ENCODE results near the gene TRIM15. TPM values are rescaled to one million over a fixed set of nuclear protein-coding genes. Genes with fewer than 3 reads are reported as not detected.

TRIM15 gene
- total and polyA plus RNA-seq, 2 experiments from 2014 or later = not detected

GRCh38 chr6:30149858-30150550 lies 13.3 kb upstream of the TRIM15 start:
- H3K36me3 ChIP-seq (ENCODE audit: low read depth) = no peaks in the 10 kb centered on the region
- H3K9ac ChIP-seq = no peak overlapping the region
- no peak overlapping the region for H3K27ac ChIP-seq
- in situ Hi-C loops (cut with MboI) = no loop called here
- peaks cover 5% of the 10 kb centered on the region for H3K4me1 ChIP-seq (ENCODE audit: insufficient read depth)
- no peak for DNase-seq
- no peaks in the 10 kb centered on the region for H3K9me2 ChIP-seq (ENCODE audit: insufficient read depth)
- H3K4me2 ChIP-seq (ENCODE audit: unreplicated experiment) = no peak overlapping the region
- TF ChIP-seq EZH2 (IDR thresholded peaks at IDR 0.05; ENCODE audit: insufficient read depth, poor library complexity, severe bottlenecking) = no peak
- TF ChIP-seq EZH2phosphoT487 (IDR thresholded peaks at IDR 0.05; ENCODE audit: insufficient read depth, low read depth) = no peak
- no peaks in the 10 kb centered on the region for H4K20me1 ChIP-seq (ENCODE audit: insufficient read depth)
- peaks cover 11% of the 10 kb centered on the region for H3K27me3 ChIP-seq (replicated peaks; ENCODE audit: insufficient read depth)
- peaks cover 2% of the 10 kb centered on the region; the same call in 1 of the 2 replicates for H3F3A ChIP-seq (ENCODE audit: insufficient read depth)
- WGBS, 2 experiments (ENCODE audit: low coverage in 1 of 2, low lambda C conversion rate in 2 of 2, missing lambda C conversion rate in 2 of 2) = 43 to 44% methylated on average over 7 of the region's 7 CpGs
- H3K4me3 ChIP-seq = no peak overlapping the region
- H3K9me3 ChIP-seq (ENCODE audit: low read depth) = no peaks in the 10 kb centered on the region
- no peaks in the 10 kb centered on the region for H3K79me2 ChIP-seq (ENCODE audit: insufficient read depth)
- H2AFZ ChIP-seq = no peak overlapping the region

- Histone ChIP-seq H3K27ac (no peak overlapping the region), H2AFZ (no peak overlapping the region), H3K9me2 (ENCODE audit: insufficient read depth) (no peaks in the 10 kb centered on the region), H3K4me3 (no peak overlapping the region), H3K79me2 (ENCODE audit: insufficient read depth) (no peaks in the 10 kb centered on the region), H3K9ac (no peak overlapping the region), H3K9me3 (ENCODE audit: low read depth) (no peaks in the 10 kb centered on the region), H3K27me3 (replicated peaks; ENCODE audit: insufficient read depth) (peaks cover 3% of the 10 kb centered on the region; the same call in 1 of the 2 replicates), H3K36me3 (ENCODE audit: low read depth) (no peaks in the 10 kb centered on the region), H4K20me1 (ENCODE audit: insufficient read depth) (no peaks in the 10 kb centered on the region), H3F3A (ENCODE audit: insufficient read depth) (peaks cover 10% of the 10 kb centered on the region), H3K4me1 (ENCODE audit: insufficient read depth) (peaks cover 13% of the 10 kb centered on the region), H3K4me2 (ENCODE audit: unreplicated experiment) (no peak overlapping the region)
- in situ Hi-C loops (cut with MboI) = no loop called here
- TF ChIP-seq EZH2 (IDR thresholded peaks at IDR 0.05; ENCODE audit: insufficient read depth, poor library complexity, severe bottlenecking) (no peak), EZH2phosphoT487 (IDR thresholded peaks at IDR 0.05; ENCODE audit: insufficient read depth, low read depth) (no peak)
- peak; percentile 30 for DNase-seq
- 64 to 70% methylated on average over 10 of the region's 10 CpGs for WGBS, 2 experiments (ENCODE audit: low coverage in 1 of 2, low lambda C conversion rate in 2 of 2, missing lambda C conversion rate in 2 of 2)
Measured at GRCh38 chr6:30150671-30151395, 12.5 kb upstream of the TRIM15 start.

DNA sequence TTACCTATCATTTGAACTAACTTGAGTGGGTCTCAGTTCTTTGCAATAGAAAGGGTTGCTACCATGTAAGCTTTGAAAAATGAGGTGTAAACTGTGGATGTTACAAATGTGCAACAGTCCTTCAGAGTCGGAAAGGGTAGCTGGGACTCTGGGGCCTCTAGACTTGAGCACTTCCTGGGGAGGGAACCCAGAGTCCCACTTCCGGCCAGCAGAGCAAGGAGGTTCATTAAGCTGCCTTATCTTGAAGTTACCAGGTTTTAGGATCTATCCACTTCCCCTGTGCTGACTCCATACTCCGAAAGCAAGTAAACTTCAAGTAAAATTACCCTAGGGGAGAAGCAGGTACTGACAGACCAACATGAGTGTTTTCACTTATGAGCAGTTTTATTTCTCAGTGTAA lies 11.8 kb upstream of the TRIM15 start:
- TF ChIP-seq EZH2phosphoT487 (IDR thresholded peaks at IDR 0.05; ENCODE audit: insufficient read depth, low read depth) = no peak
- no peak for TF ChIP-seq EZH2 (IDR thresholded peaks at IDR 0.05; ENCODE audit: insufficient read depth, poor library complexity, severe bottlenecking)
- Histone ChIP-seq H3K36me3 (ENCODE audit: low read depth) (no peaks in the 10 kb centered on the region), H3K4me1 (ENCODE audit: insufficient read depth) (peaks cover 21% of the 10 kb centered on the region), H3F3A (ENCODE audit: insufficient read depth) (peaks cover 15% of the 10 kb centered on the region), H3K9me2 (ENCODE audit: insufficient read depth) (no peaks in the 10 kb centered on the region), H3K4me3 (no peak overlapping the region), H3K9ac (no peak overlapping the region), H4K20me1 (ENCODE audit: insufficient read depth) (no peaks in the 10 kb centered on the region), H3K27me3 (replicated peaks; ENCODE audit: insufficient read depth) (no peaks in the 10 kb centered on the region), H2AFZ (no peak overlapping the region), H3K79me2 (ENCODE audit: insufficient read depth) (no peaks in the 10 kb centered on the region), H3K9me3 (ENCODE audit: low read depth) (no peaks in the 10 kb centered on the region), H3K27ac (no peak overlapping the region), H3K4me2 (ENCODE audit: unreplicated experiment) (no peak overlapping the region)
- in situ Hi-C loops (cut with MboI) = no loop called here
- 40 to 42% methylated on average over 3 of the region's 3 CpGs for WGBS, 2 experiments (ENCODE audit: low coverage in 1 of 2, low lambda C conversion rate in 2 of 2, missing lambda C conversion rate in 2 of 2)
- no peak for DNase-seq

GRCh38 chr6:30152016-30152673 lies 11.2 kb upstream of the TRIM15 start:
- H3K4me3 ChIP-seq = no peak overlapping the region

More at GRCh38 chr6:30152016-30152673, 11.2 kb upstream of the TRIM15 start:
- TF ChIP-seq EZH2phosphoT487 (IDR thresholded peaks at IDR 0.05; ENCODE audit: insufficient read depth, low read depth) (no peak), EZH2 (IDR thresholded peaks at IDR 0.05; ENCODE audit: insufficient read depth, poor library complexity, severe bottlenecking) (no peak)
- Histone ChIP-seq H3K27ac (no peak overlapping the region), H4K20me1 (ENCODE audit: insufficient read depth) (no peaks in the 10 kb centered on the region), H3K4me1 (ENCODE audit: insufficient read depth) (peaks cover 26% of the 10 kb centered on the region), H2AFZ (no peak overlapping the region), H3K4me2 (ENCODE audit: unreplicated experiment) (no peak overlapping the region), H3K79me2 (ENCODE audit: insufficient read depth) (no peaks in the 10 kb centered on the region), H3K9ac (no peak overlapping the region), H3K27me3 (replicated peaks; ENCODE audit: insufficient read depth) (no peaks in the 10 kb centered on the region), H3F3A (ENCODE audit: insufficient read depth) (peaks cover 15% of the 10 kb centered on the region), H3K9me2 (ENCODE audit: insufficient read depth) (no peaks in the 10 kb centered on the region), H3K36me3 (ENCODE audit: low read depth) (no peaks in the 10 kb centered on the region), H3K9me3 (ENCODE audit: low read depth) (no peaks in the 10 kb centered on the region)
- no peak for DNase-seq
- WGBS, 2 experiments (ENCODE audit: low coverage in 1 of 2, low lambda C conversion rate in 2 of 2, missing lambda C conversion rate in 2 of 2) = 75 to 78% methylated on average over 4 of the region's 4 CpGs
- in situ Hi-C loops (cut with MboI) = no loop called here

All from GM23248 (cell line).